ENCODE measurements around the gene HBS1L. TPM values are rescaled to one million over a fixed set of nuclear protein-coding genes. Genes with fewer than 3 reads are reported as not detected.

The HBS1L gene
- total and polyA plus RNA-seq, 2 donors, result 49.4 to 133 TPM

DNA sequence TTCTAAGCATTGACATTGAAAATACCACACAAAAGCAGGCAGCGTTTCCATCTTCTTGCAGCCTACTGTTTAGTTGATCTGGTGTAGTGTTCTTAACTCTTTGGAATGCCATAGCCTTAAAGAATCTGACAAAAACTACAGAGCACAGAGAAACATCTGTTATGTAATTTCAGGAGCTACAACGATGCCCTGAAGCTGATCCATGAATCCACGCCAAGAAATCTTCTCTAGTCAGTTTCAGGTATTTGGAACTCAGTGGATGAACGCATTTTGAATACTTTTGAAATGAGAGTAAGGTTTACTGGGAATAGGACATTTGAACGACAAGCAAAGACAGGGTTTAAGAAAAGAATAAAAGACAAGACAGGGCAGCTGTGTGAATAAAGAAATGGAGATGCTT is 122.5 kb downstream of the HBS1L start:
- no peak overlapping the region for H3K4me3 ChIP-seq (ENCODE audit: low read length in 2 of 2)
- H3K9me3 ChIP-seq (ENCODE audit: control insufficient read depth in 2 of 2, insufficient read depth in 1 of 2, low read length in 1 of 2), result no peaks in the 10 kb centered on the region
- H3K4me1 ChIP-seq (ENCODE audit: control insufficient read depth in 2 of 2, insufficient read depth in 2 of 2, low read length in 2 of 2), result no peaks in the 10 kb centered on the region
- no peaks in the 10 kb centered on the region for H3K27me3 ChIP-seq (ENCODE audit: control insufficient read depth in 2 of 2, insufficient read depth in 1 of 2, low read length in 1 of 2)
- no peaks in the 10 kb centered on the region for H3K36me3 ChIP-seq (ENCODE audit: control insufficient read depth in 2 of 2, insufficient read depth in 2 of 2, low read length in 1 of 2)
- WGBS, result 92% methylated on average over 5 of the region's 5 CpGs
- DNase-seq (ENCODE audit: low read depth in 6 of 9, low spot score in 9 of 9), result no peak
- H3K27ac ChIP-seq (ENCODE audit: low read depth in 1 of 2, low read length in 1 of 2), result peak overlapping the region in 1 of 2 donors; percentile 6

- Histone ChIP-seq H3K27me3 (ENCODE audit: control insufficient read depth in 2 of 2, insufficient read depth in 1 of 2, low read length in 1 of 2) (no peaks in the 10 kb centered on the region), H3K4me1 (ENCODE audit: control insufficient read depth in 2 of 2, insufficient read depth in 2 of 2, low read length in 2 of 2) (no peaks in the 10 kb centered on the region), H3K4me3 (ENCODE audit: low read length in 2 of 2) (no peak overlapping the region), H3K36me3 (ENCODE audit: control insufficient read depth in 2 of 2, insufficient read depth in 2 of 2, low read length in 1 of 2) (no peaks in the 10 kb centered on the region), H3K27ac (ENCODE audit: low read depth in 1 of 2, low read length in 1 of 2) (no peak overlapping the region), H3K9me3 (ENCODE audit: control insufficient read depth in 2 of 2, insufficient read depth in 1 of 2, low read length in 1 of 2) (no peaks in the 10 kb centered on the region)
- WGBS, result 98% methylated on average over 6 of the region's 6 CpGs
- no peak for DNase-seq (ENCODE audit: low read depth in 6 of 9, low spot score in 9 of 9)
Observed at GRCh38 chr6:134930463-134930862, 124.2 kb downstream of the HBS1L start.

DNA sequence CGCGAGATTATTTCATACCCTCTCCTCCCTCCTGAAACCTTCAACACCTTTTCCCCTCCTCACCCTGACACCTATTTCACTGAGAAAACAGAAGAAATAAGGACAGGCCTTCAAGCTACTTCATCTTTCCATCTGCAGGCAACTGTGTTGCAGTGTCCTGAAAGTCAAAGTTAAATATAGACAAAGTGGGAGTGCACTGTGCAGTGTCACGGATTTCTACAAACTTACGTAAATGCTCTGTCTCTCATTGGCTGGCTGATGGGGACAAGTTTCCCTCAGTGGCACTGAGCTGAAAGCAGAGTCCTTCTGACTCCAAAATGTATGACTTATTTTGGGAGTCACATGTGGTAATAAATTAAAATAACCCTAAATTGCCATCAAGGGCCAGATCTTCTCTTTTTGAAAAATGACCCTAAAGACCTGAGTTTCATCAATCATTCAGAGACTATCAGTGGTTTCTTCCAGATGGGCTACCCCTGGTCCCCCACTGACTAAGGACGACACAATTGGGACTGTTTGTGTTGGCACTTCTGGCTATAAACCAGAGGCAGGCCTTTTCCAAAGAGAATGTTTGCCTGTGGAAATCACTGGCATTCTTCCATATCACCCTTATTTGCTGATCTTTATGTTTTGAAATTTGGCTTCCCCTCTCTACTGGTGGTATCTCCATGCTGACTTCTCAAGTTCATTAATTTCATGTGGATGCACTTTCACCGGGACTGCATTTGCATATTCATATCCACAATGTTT is 126.3 kb downstream of the HBS1L start:
- no peaks in the 10 kb centered on the region for H3K9me3 ChIP-seq (ENCODE audit: control insufficient read depth in 2 of 2, insufficient read depth in 1 of 2, low read length in 1 of 2)
- no peak overlapping the region for H3K27ac ChIP-seq (ENCODE audit: low read depth in 1 of 2, low read length in 1 of 2)
- DNase-seq (ENCODE audit: low read depth in 6 of 9, low spot score in 9 of 9), result no peak
- no peaks in the 10 kb centered on the region for H3K36me3 ChIP-seq (ENCODE audit: control insufficient read depth in 2 of 2, insufficient read depth in 2 of 2, low read length in 1 of 2)
- WGBS, result 97% methylated on average over 6 of the region's 6 CpGs
- no peak overlapping the region for H3K4me3 ChIP-seq (ENCODE audit: low read length in 2 of 2)
- H3K27me3 ChIP-seq (ENCODE audit: control insufficient read depth in 2 of 2, insufficient read depth in 1 of 2, low read length in 1 of 2), result no peaks in the 10 kb centered on the region
- no peaks in the 10 kb centered on the region for H3K4me1 ChIP-seq (ENCODE audit: control insufficient read depth in 2 of 2, insufficient read depth in 2 of 2, low read length in 2 of 2)

GRCh38 chr6:134925800-134926199 is 128.8 kb downstream of the HBS1L start:
- no peak overlapping the region for H3K27ac ChIP-seq (ENCODE audit: low read depth in 1 of 2, low read length in 1 of 2)
- H3K9me3 ChIP-seq (ENCODE audit: control insufficient read depth in 2 of 2, insufficient read depth in 1 of 2, low read length in 1 of 2), result no peaks in the 10 kb centered on the region
- no peaks in the 10 kb centered on the region for H3K4me1 ChIP-seq (ENCODE audit: control insufficient read depth in 2 of 2, insufficient read depth in 2 of 2, low read length in 2 of 2)
- H3K4me3 ChIP-seq (ENCODE audit: low read length in 2 of 2), result no peak overlapping the region
- WGBS, result 96% methylated on average over 3 of the region's 3 CpGs
- DNase-seq (ENCODE audit: low read depth in 6 of 9, low spot score in 9 of 9), result no peak
- no peaks in the 10 kb centered on the region for H3K27me3 ChIP-seq (ENCODE audit: control insufficient read depth in 2 of 2, insufficient read depth in 1 of 2, low read length in 1 of 2)
- no peaks in the 10 kb centered on the region for H3K36me3 ChIP-seq (ENCODE audit: control insufficient read depth in 2 of 2, insufficient read depth in 2 of 2, low read length in 1 of 2)

DNA sequence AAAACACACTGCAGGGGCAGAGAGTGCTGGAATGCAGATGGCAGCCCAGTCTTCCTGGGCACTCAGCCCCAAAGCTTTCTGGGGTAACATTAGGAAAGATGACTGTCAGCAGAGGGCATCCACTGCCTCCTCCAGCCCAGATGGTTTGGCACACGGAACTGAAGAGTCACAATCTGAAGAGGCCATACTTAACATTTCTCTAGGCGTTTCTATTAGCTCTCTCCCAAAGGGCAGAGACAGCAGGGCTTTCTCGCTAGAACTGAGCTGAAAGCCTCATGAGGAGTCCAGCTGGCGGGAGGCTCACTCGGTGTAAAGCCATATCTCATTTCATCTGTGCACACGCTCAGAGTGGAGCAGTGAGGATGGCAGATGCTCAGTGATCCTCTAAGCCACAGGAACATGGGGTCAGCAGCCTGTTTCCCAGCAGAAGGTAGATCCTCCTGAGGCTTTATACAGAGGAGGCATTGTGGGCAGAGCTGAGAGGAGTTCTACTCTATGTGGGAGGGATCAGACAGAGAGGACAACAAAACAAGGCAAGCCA is 132.8 kb downstream of the HBS1L start:
- Histone ChIP-seq H3K36me3 (ENCODE audit: control insufficient read depth in 2 of 2, insufficient read depth in 2 of 2, low read length in 1 of 2) (no peaks in the 10 kb centered on the region), H3K9me3 (ENCODE audit: control insufficient read depth in 2 of 2, insufficient read depth in 1 of 2, low read length in 1 of 2) (no peaks in the 10 kb centered on the region), H3K4me3 (ENCODE audit: low read length in 2 of 2) (no peak overlapping the region), H3K27ac (ENCODE audit: low read depth in 1 of 2, low read length in 1 of 2) (no peak overlapping the region), H3K27me3 (ENCODE audit: control insufficient read depth in 2 of 2, insufficient read depth in 1 of 2, low read length in 1 of 2) (no peaks in the 10 kb centered on the region), H3K4me1 (ENCODE audit: control insufficient read depth in 2 of 2, insufficient read depth in 2 of 2, low read length in 2 of 2) (no peaks in the 10 kb centered on the region)
- 95% methylated on average over 6 of the region's 6 CpGs for WGBS
- DNase-seq (ENCODE audit: low read depth in 6 of 9, low spot score in 9 of 9), result no peak

GRCh38 chr6:134921276-134921675 is 133.3 kb downstream of the HBS1L start:
- no peak for DNase-seq (ENCODE audit: low read depth in 6 of 9, low spot score in 9 of 9)
- Histone ChIP-seq H3K4me1 (ENCODE audit: control insufficient read depth in 2 of 2, insufficient read depth in 2 of 2, low read length in 2 of 2) (no peaks in the 10 kb centered on the region), H3K27me3 (ENCODE audit: control insufficient read depth in 2 of 2, insufficient read depth in 1 of 2, low read length in 1 of 2) (no peaks in the 10 kb centered on the region), H3K4me3 (ENCODE audit: low read length in 2 of 2) (no peak overlapping the region), H3K36me3 (ENCODE audit: control insufficient read depth in 2 of 2, insufficient read depth in 2 of 2, low read length in 1 of 2) (no peaks in the 10 kb centered on the region), H3K27ac (ENCODE audit: low read depth in 1 of 2, low read length in 1 of 2) (no peak overlapping the region), H3K9me3 (ENCODE audit: control insufficient read depth in 2 of 2, insufficient read depth in 1 of 2, low read length in 1 of 2) (no peaks in the 10 kb centered on the region)
- 96% methylated on average over 5 of the region's 5 CpGs for WGBS

GRCh38 chr6:134920422-134920821 is 134.2 kb downstream of the HBS1L start:
- Histone ChIP-seq H3K36me3 (ENCODE audit: control insufficient read depth in 2 of 2, insufficient read depth in 2 of 2, low read length in 1 of 2) (no peaks in the 10 kb centered on the region), H3K4me3 (ENCODE audit: low read length in 2 of 2) (no peak overlapping the region), H3K9me3 (ENCODE audit: control insufficient read depth in 2 of 2, insufficient read depth in 1 of 2, low read length in 1 of 2) (no peaks in the 10 kb centered on the region), H3K27me3 (ENCODE audit: control insufficient read depth in 2 of 2, insufficient read depth in 1 of 2, low read length in 1 of 2) (no peaks in the 10 kb centered on the region), H3K4me1 (ENCODE audit: control insufficient read depth in 2 of 2, insufficient read depth in 2 of 2, low read length in 2 of 2) (no peaks in the 10 kb centered on the region), H3K27ac (ENCODE audit: low read depth in 1 of 2, low read length in 1 of 2) (no peak overlapping the region)
- DNase-seq (ENCODE audit: low read depth in 6 of 9, low spot score in 9 of 9), result no peak
- WGBS, result 87% methylated on average over 2 of the region's 2 CpGs

DNA sequence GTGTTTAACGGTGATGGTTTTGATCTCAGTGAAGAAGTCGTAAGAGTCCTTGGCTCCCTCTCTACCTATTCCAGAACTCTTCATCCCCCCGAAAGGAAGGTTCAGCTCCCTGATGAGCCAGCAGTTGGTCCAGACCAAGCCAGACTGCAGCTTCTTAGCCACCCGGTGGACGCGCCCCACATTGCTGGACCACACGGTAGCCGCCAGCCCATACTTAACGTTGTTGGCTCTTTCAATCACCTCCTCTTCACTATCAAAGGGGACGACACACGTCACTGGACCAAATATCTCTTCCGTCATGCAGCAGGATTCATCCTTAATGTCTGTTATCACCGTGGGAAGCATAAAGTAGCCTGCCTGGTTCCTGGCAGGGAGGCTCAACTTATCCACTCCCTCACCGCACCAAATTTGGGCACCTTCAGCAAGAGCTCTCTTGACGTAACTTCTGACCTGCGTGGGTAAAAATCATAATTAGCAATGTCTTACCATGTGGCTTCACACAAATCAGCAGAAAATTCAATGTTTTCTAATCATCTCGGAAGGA is 136.1 kb downstream of the HBS1L start:
- H3K4me3 ChIP-seq (ENCODE audit: low read length in 2 of 2), result no peak overlapping the region
- no peak overlapping the region for H3K27ac ChIP-seq (ENCODE audit: low read depth in 1 of 2, low read length in 1 of 2)
- H3K36me3 ChIP-seq (ENCODE audit: control insufficient read depth in 2 of 2, insufficient read depth in 2 of 2, low read length in 1 of 2), result no peaks in the 10 kb centered on the region
- no peaks in the 10 kb centered on the region for H3K9me3 ChIP-seq (ENCODE audit: control insufficient read depth in 2 of 2, insufficient read depth in 1 of 2, low read length in 1 of 2)
- DNase-seq (ENCODE audit: low read depth in 6 of 9, low spot score in 9 of 9), result no peak
- WGBS, result 97% methylated on average over 17 of the region's 17 CpGs
- no peaks in the 10 kb centered on the region for H3K27me3 ChIP-seq (ENCODE audit: control insufficient read depth in 2 of 2, insufficient read depth in 1 of 2, low read length in 1 of 2)
- H3K4me1 ChIP-seq (ENCODE audit: control insufficient read depth in 2 of 2, insufficient read depth in 2 of 2, low read length in 2 of 2), result no peaks in the 10 kb centered on the region

- no peaks in the 10 kb centered on the region for H3K36me3 ChIP-seq (ENCODE audit: control insufficient read depth in 2 of 2, insufficient read depth in 2 of 2, low read length in 1 of 2)
- 97% methylated on average over 1 of the region's 1 CpG for WGBS
Observed at GRCh38 chr6:134911547-134911946, 143.1 kb downstream of the HBS1L start.

More at GRCh38 chr6:134911547-134911946, 143.1 kb downstream of the HBS1L start:
- Histone ChIP-seq H3K4me3 (ENCODE audit: low read length in 2 of 2) (no peak overlapping the region), H3K27me3 (ENCODE audit: control insufficient read depth in 2 of 2, insufficient read depth in 1 of 2, low read length in 1 of 2) (no peaks in the 10 kb centered on the region), H3K27ac (ENCODE audit: low read depth in 1 of 2, low read length in 1 of 2) (no peak overlapping the region), H3K9me3 (ENCODE audit: control insufficient read depth in 2 of 2, insufficient read depth in 1 of 2, low read length in 1 of 2) (no peaks in the 10 kb centered on the region), H3K4me1 (ENCODE audit: control insufficient read depth in 2 of 2, insufficient read depth in 2 of 2, low read length in 2 of 2) (no peaks in the 10 kb centered on the region)
- DNase-seq (ENCODE audit: low read depth in 6 of 9, low spot score in 9 of 9), result no peak
